GM18511 (cell line): ENCODE results near the gene CLTB.
"Not testable (repeated sequence)": the region's sequence is repeated elsewhere in the genome, so short reads cannot be mapped to it uniquely, and the experiment has no call there.

Experiments
- ATAC-seq: cut with Tn5 transposase; IDR thresholded peaks from one replicate; pipeline ENCODE4 v1.9.1; 2021; ENCODE audit warnings: mild to moderate bottlenecking, moderate library complexity; ENCODE audit not compliant: unreplicated experiment

CLTB gene

GRCh38 chr5:176427971-176428370, 11.6 kb upstream of the CLTB start:
- ATAC-seq = no peak

GRCh38 chr5:176426876-176427275, 10.5 kb upstream of the CLTB start:
- no peak for ATAC-seq

DNA sequence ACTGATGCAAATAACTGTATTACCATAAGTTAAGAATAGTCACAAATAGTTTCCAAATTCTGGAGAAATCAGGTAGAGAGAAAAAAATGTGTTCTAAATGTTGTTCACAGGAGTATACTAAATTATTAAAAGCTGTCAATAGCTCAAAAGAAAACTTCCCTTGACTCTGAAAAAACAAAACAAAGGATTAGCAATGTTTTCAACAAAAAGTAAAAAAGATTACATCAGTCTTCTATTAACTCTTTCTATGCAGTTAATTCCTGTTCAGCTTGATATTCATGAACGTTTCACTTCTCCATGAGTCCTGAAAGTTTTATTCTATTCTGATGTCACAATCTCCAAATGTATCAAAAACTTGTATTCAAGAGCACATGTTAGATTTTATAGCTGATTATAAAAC, 9.5 kb upstream of the CLTB start:
- no peak for ATAC-seq

- no peak for ATAC-seq
Measured at GRCh38 chr5:176425138-176425537, 8.8 kb upstream of the CLTB start.

GRCh38 chr5:176424181-176424580, 7.8 kb upstream of the CLTB start:
- no peak for ATAC-seq

GRCh38 chr5:176420972-176421544, 4.7 kb upstream of the CLTB start:
- no peak for ATAC-seq

DNA sequence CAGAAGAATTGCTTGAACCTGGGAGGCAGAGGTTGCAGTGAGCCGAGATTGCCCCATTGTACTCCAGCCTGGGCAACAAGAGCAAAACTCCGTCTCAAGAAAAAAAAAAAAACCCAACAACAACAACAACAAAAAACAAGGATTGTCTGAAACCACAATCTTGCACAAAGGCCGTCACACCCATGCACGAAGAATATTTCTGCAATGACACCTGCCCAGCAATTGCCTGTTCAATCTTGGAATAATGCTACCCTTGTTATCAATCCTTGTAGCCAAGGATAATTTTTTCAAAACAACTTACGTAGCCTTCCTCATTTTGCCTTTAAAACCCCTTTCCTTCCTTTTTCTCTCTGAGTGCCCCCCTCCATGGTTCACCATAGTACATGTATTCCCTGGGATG, 3.7 kb upstream of the CLTB start:
- ATAC-seq = no peak

DNA sequence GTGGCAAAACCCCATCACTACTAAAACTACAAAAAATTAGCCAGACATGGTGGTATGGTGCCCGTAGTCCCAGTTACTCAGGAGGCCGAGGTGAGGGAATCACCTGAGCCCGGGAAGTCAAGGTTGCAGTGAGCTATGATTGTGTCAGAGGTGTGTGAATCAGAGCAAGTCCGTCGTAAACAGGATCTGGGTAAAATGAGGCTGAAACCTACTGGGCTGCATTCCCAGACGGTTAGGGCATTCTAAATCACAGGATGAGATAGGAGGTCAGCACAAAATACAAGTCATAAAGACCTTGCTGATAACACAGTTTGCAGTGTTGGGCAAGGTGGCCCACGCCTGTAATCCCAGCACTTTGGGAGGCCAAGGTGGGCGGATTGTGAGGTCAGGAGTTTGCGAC, 1.9 kb upstream of the CLTB start:
- no peak for ATAC-seq

- no peak for ATAC-seq
Measured at GRCh38 chr5:176416965-176417364, 626 bp upstream of the CLTB start.

DNA sequence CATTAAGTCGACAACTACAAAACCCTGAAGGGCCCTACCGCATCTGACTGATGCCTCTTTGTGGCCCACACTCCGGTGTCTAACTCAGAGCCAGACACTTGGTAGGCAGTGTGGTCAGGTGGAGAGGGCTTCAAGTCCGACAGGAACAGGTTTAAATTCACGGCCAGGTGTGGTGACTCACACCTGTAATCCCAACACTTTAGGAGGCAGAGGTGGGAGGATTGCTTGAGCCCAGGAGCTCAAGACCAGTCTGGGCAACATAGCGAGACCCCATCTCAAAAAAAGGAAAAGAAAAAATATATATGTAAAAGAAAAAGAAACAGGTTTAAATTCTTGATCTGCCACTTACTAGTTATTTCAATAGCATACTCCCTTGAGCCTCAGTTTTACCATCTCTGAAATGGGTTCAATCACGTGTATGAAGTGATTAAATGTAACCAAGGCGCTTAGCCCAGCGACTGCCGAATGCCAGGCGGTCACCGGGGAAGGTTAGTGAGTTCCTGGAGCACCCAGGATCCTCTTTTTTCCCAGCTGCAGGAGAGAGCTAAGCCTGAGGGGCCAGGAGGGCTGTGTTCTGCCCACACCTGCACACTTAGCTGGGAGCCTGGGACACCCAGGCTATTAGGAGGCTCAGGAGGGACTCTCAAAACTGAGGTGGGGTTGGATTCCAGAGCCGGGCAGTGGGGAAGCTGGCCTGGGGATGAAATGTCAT, 943 bp downstream of the CLTB start:
- ATAC-seq = peak; percentile 5

- no peak for ATAC-seq
Measured at GRCh38 chr5:176414704-176415103, 1.6 kb downstream of the CLTB start.

DNA sequence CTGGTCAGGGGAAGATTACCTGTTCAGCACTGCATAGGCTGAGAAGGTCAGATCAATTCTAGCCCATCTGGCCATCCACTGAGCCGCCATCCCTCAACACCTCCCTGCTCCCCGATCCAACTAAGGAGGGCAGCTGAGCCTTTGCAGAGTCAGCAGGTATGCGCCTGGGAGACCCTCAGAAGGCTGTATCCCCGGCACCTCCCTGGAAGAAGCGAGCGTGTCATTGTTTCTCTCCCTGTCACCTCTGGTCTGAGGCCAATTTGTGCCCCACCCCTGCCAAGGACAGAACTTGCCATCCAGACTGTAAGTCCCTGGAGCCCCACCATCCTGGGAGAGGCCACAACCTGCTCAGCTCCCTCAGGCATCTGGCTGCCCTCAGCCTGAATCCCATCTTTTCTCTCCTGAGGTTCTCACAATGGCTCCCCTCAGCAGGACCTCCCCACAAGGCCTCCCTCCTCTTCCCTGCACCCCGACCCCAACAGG, 2.6 kb downstream of the CLTB start:
- no peak for ATAC-seq

DNA sequence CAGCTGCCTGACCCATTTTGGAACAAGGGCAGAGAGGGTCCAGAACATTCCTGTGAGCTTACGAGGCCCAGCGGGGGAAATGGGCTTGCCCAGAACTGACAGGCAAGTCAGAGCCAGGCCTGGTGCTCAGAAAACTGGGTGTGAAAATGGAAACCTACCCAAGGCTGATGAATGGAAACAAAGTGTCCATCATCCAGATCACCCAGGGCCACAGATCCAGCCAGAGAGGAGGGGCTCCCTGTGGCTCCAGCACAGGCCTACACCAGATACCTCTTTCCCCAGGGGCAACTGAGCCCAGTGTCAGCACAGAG, 3.1 kb downstream of the CLTB start:
- ATAC-seq = no peak

DNA sequence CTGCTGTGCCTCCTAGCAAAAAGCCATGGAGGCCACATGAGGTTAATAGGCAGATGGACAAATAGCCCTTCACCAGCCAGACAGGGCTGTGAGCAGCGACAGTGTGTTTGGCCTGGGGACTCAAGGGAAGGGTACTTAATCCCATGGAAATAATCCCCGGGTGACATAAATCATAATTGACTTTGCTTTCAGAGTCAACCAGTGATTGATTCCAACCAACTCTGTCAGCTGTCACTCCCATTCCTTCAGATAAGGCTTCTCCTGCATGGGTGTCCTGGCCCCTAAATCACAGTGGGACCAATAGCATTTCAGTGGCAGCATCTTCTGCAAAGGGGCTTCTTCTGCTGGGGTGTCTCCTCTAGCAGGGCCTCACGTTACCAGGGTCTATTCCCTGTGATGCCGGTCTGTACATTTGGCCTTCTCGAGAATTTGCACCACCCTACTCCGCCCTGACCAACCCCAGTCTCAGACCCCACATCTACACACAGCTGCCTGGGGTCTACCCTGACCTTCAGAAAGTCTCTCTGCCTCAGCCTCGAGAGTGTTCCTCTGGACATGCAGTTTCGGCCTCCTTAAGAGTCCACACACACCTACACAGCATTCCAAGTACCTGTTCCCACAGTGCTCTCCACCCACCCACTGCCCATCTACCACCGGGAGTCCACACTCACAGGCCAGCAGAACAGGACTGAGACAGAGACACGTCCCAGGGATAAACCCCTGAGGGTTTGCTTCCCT, 3.7 kb downstream of the CLTB start:
- ATAC-seq = no peak

- ATAC-seq = no peak
Measured at GRCh38 chr5:176410486-176411180, 5.7 kb downstream of the CLTB start.

GRCh38 chr5:176409765-176410164, 6.6 kb downstream of the CLTB start:
- no peak for ATAC-seq

DNA sequence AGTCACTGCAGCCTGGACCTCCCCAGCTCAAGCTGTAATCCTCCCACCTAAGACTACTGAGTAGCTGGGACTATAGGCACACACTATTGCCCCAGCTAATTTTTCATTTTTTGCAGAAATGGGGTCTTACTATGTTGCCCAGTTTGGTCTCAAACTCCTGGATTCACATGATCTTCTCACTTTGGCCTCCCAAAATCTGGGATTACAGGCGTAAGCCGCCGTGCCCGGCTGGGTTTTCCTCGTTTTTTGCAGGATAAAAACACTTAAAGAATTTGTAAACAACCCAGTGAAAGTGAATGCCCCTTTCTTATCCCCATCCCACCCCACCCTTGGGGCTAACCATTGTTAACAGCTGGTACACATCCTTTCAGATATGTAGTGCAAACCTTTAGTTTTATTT, 7.7 kb downstream of the CLTB start:
- no peak for ATAC-seq

GRCh38 chr5:176408252-176408573, 8.1 kb downstream of the CLTB start:
- ATAC-seq = not testable (repeated sequence)

GRCh38 chr5:176407456-176408251, 8.7 kb downstream of the CLTB start:
- ATAC-seq = no peak

- no peak for ATAC-seq
Measured at GRCh38 chr5:176406436-176407052, 9.8 kb downstream of the CLTB start.
